ENCODE results near the gene PRAF2.

The PRAF2 gene

DNA sequence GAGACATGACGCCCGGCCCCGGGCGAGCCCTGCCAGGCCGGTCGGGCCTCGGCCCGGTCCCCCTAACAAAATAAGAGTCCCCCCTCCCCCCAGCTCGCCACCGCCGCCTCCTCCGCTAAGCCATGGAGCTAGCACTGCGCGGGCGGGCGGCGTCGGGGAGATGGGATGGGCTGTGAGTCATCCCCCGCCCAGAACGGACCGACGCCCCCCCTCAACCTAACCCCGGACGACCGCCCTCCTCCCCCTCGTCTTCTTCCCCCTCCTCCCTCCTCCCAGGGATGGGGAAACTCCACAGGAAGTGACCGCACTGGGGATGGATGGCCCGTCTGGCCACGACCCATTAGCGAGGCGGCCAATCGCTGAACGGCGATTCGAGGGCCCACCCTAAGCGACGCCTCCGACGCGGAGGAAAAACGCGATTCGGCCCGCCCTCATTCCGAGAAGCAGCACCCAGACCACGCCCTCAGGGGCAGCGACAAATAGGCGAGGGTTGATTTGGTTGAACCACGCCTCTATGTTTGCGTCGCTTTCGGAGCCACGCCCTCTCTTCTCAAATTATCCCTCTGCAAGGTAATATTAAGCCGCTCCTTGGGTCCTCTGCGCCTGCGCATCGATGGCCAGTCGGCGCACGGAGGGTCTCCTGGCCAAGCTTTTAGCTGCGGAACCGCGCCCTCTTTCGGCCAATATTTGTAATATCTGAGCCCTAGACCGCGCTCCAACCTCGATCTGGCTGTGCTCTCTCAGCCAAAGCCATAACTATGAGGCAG is 30.4 kb downstream of the PRAF2 start, which contains the start of gene TFE3:
Gene TFE3 (minus strand): TSS at position 138 of the 767 bp plus-strand sequence. CDS start 131 bp downstream, at position 7.
- H3K9me3 ChIP-seq (ENCODE audit: insufficient read depth, low read length) = no peaks in the 10 kb centered on the region
- H3K36me3 ChIP-seq (ENCODE audit: insufficient read depth, insufficient read length, low read length) = peaks cover 12% of the 10 kb centered on the region
- DNase-seq (ENCODE audit: low read depth, low spot score) = peak; percentile 98
- peak within 1 kb of the TSS; percentile 90 for H3K9ac ChIP-seq (ENCODE audit: insufficient read length, low read depth)
- H3K4me3 ChIP-seq (ENCODE audit: insufficient read length, low read depth) = peak within 1 kb of the TSS; percentile 80
- TF ChIP-seq SUZ12 (IDR thresholded peaks at IDR 0.05; ENCODE audit: extremely low read depth, insufficient read depth, insufficient read length) (no peak), ZNF274 (IDR thresholded peaks at IDR 0.05; ENCODE audit: low read depth, low read length) (no peak), YY1 (IDR thresholded peaks at IDR 0.05; ENCODE audit: insufficient read depth, insufficient read length) (no peak)
- H3K27me3 ChIP-seq (ENCODE audit: insufficient read depth, insufficient read length) = no peaks in the 10 kb centered on the region
- H3K4me1 ChIP-seq (ENCODE audit: insufficient read depth, insufficient read length) = peaks cover 7% of the 10 kb centered on the region

DNA sequence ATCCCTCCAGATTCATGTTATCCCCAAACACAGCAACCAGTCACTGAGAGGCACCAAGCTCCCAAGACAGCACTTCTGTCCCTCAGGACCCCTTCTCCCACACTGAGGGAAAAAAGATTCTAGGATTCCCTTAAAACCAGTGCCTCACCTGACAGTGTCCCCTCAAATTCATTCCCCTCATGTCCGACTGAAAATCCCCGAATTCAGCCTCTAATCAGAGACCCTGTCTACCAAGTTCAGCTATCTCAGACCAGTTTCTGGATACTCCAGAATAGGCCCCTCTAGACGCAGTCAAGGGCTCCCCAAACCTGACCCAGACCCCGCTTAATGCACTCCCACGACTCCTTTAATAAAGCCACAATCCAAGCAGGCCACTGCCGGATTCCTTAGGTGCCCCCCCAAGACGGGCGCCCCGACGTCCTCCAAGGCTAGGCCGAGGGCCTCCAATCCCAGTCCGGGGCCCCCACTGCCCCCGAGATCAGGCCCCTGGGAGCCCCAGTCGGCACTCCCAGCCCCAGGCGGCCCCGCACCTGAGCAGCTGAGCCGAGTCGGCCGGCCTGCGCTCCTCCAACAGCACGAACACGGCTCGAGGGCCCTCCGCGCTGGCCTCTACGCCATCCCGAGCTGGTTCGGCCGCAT is 31.1 kb downstream of the PRAF2 start:
- Histone ChIP-seq H3K36me3 (ENCODE audit: insufficient read depth, insufficient read length, low read length) (peaks cover 19% of the 10 kb centered on the region), H3K27me3 (ENCODE audit: insufficient read depth, insufficient read length) (no peaks in the 10 kb centered on the region), H3K4me3 (ENCODE audit: insufficient read length, low read depth) (peak overlapping the region; percentile 80), H3K9ac (ENCODE audit: insufficient read length, low read depth) (peak overlapping the region; percentile 90), H3K9me3 (ENCODE audit: insufficient read depth, low read length) (no peaks in the 10 kb centered on the region), H3K4me1 (ENCODE audit: insufficient read depth, insufficient read length) (peaks cover 7% of the 10 kb centered on the region)
- no peak for DNase-seq (ENCODE audit: low read depth, low spot score)
- no peak for TF ChIP-seq YY1 (IDR thresholded peaks at IDR 0.05; ENCODE audit: insufficient read depth, insufficient read length)
- TF ChIP-seq ZNF274 (IDR thresholded peaks at IDR 0.05; ENCODE audit: low read depth, low read length) = no peak
- no peak for TF ChIP-seq SUZ12 (IDR thresholded peaks at IDR 0.05; ENCODE audit: extremely low read depth, insufficient read depth, insufficient read length)

GRCh38 chrX:49041744-49042580 is 31.8 kb downstream of the PRAF2 start:
- no peak for TF ChIP-seq ZNF274 (IDR thresholded peaks at IDR 0.05; ENCODE audit: low read depth, low read length)
- no peak for TF ChIP-seq YY1 (IDR thresholded peaks at IDR 0.05; ENCODE audit: insufficient read depth, insufficient read length)
- TF ChIP-seq SUZ12 (IDR thresholded peaks at IDR 0.05; ENCODE audit: extremely low read depth, insufficient read depth, insufficient read length) = no peak
- no peak for DNase-seq (ENCODE audit: low read depth, low spot score)
- H3K36me3 ChIP-seq (ENCODE audit: insufficient read depth, insufficient read length, low read length) = peaks cover 26% of the 10 kb centered on the region
- H3K4me1 ChIP-seq (ENCODE audit: insufficient read depth, insufficient read length) = peaks cover 7% of the 10 kb centered on the region
- H3K27me3 ChIP-seq (ENCODE audit: insufficient read depth, insufficient read length) = no peaks in the 10 kb centered on the region
- H3K4me3 ChIP-seq (ENCODE audit: insufficient read length, low read depth) = peak overlapping the region; percentile 80
- peak overlapping the region; percentile 90 for H3K9ac ChIP-seq (ENCODE audit: insufficient read length, low read depth)
- H3K9me3 ChIP-seq (ENCODE audit: insufficient read depth, low read length) = no peaks in the 10 kb centered on the region

GRCh38 chrX:49040376-49040955 is 33.3 kb downstream of the PRAF2 start:
- peak overlapping the region; percentile 22 for H3K4me3 ChIP-seq (ENCODE audit: insufficient read length, low read depth)
- no peaks in the 10 kb centered on the region for H3K27me3 ChIP-seq (ENCODE audit: insufficient read depth, insufficient read length)
- H3K4me1 ChIP-seq (ENCODE audit: insufficient read depth, insufficient read length) = peaks cover 7% of the 10 kb centered on the region
- H3K9ac ChIP-seq (ENCODE audit: insufficient read length, low read depth) = peak overlapping the region; percentile 16
- H3K36me3 ChIP-seq (ENCODE audit: insufficient read depth, insufficient read length, low read length) = peaks cover 35% of the 10 kb centered on the region
- no peaks in the 10 kb centered on the region for H3K9me3 ChIP-seq (ENCODE audit: insufficient read depth, low read length)
- no peak for TF ChIP-seq YY1 (IDR thresholded peaks at IDR 0.05; ENCODE audit: insufficient read depth, insufficient read length)
- no peak for TF ChIP-seq ZNF274 (IDR thresholded peaks at IDR 0.05; ENCODE audit: low read depth, low read length)
- TF ChIP-seq SUZ12 (IDR thresholded peaks at IDR 0.05; ENCODE audit: extremely low read depth, insufficient read depth, insufficient read length) = no peak
- DNase-seq (ENCODE audit: low read depth, low spot score) = no peak

DNA sequence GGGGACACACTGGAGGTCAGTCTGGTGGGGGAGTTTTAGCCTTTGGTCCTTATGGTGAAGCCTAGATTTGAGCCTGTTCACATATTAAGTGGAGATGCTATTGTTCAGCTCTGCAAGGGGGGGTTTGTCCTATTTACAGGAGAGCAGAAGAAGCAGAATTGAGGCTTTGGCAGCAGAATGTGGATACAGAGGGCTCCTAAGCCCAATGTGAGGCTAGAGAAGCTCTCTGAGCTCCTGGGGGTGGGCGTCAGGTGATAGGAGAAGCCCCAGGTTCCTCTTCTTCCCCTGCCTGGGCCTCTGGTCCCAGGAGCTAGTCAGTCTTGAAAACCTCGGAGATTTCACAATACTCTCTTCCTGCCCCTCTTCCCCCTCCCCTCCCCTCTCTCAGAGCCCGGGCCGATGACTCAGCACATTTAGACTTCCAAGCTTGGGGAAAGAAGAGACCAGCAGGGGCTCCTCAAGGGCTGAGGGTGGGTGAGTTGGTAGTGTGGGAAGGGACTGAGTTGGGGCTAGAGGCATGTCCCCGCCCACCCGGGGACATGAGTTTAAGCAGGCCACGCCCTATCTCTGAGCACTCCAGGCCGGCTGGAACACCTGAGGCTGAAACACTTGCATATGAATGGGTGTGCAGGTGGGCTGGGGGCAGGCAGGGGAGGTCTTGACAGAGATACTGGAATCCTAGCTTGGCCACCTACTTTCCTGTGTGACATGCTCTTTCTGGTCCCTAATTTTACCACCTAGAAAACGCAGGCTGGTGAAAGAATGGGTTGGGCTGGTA is 34.0 kb downstream of the PRAF2 start:
- no peak for TF ChIP-seq SUZ12 (IDR thresholded peaks at IDR 0.05; ENCODE audit: extremely low read depth, insufficient read depth, insufficient read length)
- no peak for TF ChIP-seq ZNF274 (IDR thresholded peaks at IDR 0.05; ENCODE audit: low read depth, low read length)
- no peak for TF ChIP-seq YY1 (IDR thresholded peaks at IDR 0.05; ENCODE audit: insufficient read depth, insufficient read length)
- Histone ChIP-seq H3K27me3 (ENCODE audit: insufficient read depth, insufficient read length) (no peaks in the 10 kb centered on the region), H3K36me3 (ENCODE audit: insufficient read depth, insufficient read length, low read length) (peaks cover 36% of the 10 kb centered on the region), H3K9ac (ENCODE audit: insufficient read length, low read depth) (peak overlapping the region; percentile 62), H3K9me3 (ENCODE audit: insufficient read depth, low read length) (no peaks in the 10 kb centered on the region), H3K4me1 (ENCODE audit: insufficient read depth, insufficient read length) (peaks cover 7% of the 10 kb centered on the region), H3K4me3 (ENCODE audit: insufficient read length, low read depth) (peak overlapping the region; percentile 22)
- DNase-seq (ENCODE audit: low read depth, low spot score) = peak; percentile 97

DNA sequence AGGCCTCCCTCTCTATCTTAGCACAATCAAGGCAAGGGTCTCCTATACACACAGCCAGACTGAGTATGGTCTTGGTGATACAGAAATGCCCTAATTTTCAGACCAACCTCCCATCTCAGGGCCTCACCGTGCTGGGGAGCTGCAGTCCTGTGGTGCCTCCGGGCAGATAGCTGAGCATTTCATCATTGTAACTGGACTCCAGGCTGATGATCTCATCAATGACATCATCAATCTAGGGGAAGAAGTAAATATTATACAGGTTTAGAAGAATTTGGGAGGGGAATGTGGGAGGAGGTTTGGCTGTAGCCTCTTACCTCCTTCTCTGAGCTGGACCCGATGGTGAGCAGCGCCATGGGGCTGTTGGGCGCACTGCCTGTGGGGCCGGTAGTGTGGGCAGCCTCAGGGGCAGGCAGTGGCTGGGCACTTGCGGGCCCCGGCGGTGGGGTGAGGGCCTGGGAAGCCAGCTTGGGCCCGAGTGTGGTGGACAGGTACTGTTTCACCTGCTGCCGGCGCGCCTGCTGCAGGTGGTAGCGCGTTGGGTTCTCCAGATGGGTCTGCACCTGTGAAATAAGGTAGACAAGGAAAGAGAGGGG is 35.8 kb downstream of the PRAF2 start:
- Histone ChIP-seq H3K27me3 (ENCODE audit: insufficient read depth, insufficient read length) (no peaks in the 10 kb centered on the region), H3K36me3 (ENCODE audit: insufficient read depth, insufficient read length, low read length) (peaks cover 54% of the 10 kb centered on the region), H3K9ac (ENCODE audit: insufficient read length, low read depth) (no peak overlapping the region), H3K4me1 (ENCODE audit: insufficient read depth, insufficient read length) (peaks cover 7% of the 10 kb centered on the region), H3K4me3 (ENCODE audit: insufficient read length, low read depth) (no peak overlapping the region), H3K9me3 (ENCODE audit: insufficient read depth, low read length) (no peaks in the 10 kb centered on the region)
- no peak for TF ChIP-seq ZNF274 (IDR thresholded peaks at IDR 0.05; ENCODE audit: low read depth, low read length)
- TF ChIP-seq YY1 (IDR thresholded peaks at IDR 0.05; ENCODE audit: insufficient read depth, insufficient read length) = no peak
- TF ChIP-seq SUZ12 (IDR thresholded peaks at IDR 0.05; ENCODE audit: extremely low read depth, insufficient read depth, insufficient read length) = no peak
- DNase-seq (ENCODE audit: low read depth, low spot score) = no peak
